ELR (cell line): ENCODE data around the gene APLP2.
"Not testable (repeated sequence)": the region's sequence is repeated elsewhere in the genome, so short reads cannot be mapped to it uniquely, and the experiment has no call there.

Experiments used
- DNase-seq: peaks from one replicate; pipeline ENCODE4 v3.0.0-alpha.2; 2015; ENCODE audit warnings: low read depth

APLP2 gene

DNA sequence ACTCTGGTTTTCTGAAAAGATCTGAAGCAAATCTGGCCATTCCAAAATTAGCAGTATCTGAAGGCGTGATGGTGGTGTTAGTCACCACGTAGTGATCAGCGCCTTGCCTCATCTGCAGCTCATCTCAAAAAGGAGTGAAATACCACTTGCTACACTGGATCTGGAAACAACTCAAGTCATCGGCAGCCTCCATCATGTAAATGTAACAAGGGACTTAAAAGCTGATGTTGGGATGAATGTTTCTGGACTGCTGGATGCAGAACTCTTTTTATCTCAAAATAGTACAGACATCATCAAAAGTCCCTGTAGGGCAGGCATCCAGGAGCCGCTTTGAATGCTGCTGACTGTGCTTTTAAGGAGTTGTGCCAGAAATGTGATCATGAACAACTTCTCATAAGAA lies 14.1 kb upstream of the APLP2 start:
- DNase-seq = peak; percentile 49

DNA sequence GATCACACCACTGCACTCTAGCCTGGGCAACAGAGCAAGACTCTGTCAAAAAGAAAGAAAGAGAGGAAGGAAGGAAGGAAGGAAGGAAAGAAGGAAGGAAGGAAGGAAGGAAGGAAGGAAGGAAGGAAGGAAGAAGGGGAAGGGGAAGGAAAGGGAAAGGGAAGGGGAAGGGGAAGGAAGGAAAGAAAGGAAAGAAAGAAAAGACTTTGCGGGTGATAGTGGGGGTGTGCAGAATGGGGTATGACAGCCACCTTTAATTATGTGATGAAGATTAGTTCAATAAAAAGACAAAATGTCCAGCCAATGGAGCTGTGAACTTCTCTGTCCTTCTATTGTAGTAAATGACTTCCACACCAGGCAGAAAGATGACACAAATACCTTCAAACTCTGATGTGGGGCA lies 8.7 kb upstream of the APLP2 start:
- no peak for DNase-seq

DNA sequence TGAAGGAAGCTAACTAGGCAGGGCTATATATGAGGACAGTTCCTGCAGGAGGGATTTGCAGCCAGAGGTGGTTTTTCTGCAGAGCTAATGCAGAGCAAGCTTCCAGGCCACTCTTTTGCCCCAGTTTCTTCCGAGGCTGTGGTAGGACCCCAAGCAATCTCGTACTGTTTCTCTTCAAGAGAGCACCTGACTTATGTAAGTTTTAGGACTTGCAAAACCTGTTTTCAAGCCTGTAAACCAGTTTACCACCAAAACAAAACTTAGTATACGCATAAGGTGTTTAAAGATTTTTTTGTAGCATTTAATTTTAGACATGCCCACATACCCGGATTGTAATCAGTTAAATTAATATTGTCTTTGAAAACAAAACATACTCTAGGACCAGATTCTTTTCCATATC lies 7.7 kb upstream of the APLP2 start:
- DNase-seq = no peak

DNA sequence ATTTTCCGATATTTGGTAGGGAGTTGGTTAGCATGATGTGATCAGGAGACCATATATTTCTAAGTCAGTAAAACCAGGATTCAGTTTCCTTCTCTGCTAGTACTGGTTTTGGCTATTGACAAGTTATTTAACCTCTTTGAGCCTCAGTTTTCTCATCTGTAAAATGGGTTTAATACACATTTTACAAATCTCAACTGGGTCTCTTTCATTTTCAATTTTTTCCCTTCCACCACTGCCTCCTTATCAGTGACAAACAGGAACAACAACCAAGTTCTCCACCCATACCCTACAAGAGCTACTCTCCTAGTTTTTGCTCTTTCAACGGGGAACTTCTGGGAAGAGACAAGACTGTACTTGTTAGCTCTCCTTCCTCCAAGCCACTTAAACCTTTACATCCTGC lies 6.2 kb upstream of the APLP2 start:
- no peak for DNase-seq

DNA sequence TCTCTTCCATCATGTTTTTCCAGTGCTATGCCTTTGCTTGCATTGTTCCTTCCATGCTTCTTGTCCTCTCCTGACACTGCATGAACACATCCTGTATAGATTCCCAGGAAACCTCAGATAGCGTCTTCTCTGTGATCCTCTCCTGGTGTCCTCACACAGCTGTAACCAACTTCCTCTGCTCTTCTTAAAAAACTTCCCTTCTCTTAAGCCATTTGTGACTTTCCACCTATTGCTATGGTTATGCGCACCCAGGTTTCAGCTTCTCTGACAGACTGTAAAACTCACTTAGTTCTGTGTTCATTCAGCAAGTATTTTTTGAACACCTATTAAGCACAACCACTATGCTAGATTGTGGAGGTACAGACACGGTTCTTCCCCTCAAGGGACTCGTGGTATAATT lies 5.1 kb upstream of the APLP2 start:
- DNase-seq = no peak

DNA sequence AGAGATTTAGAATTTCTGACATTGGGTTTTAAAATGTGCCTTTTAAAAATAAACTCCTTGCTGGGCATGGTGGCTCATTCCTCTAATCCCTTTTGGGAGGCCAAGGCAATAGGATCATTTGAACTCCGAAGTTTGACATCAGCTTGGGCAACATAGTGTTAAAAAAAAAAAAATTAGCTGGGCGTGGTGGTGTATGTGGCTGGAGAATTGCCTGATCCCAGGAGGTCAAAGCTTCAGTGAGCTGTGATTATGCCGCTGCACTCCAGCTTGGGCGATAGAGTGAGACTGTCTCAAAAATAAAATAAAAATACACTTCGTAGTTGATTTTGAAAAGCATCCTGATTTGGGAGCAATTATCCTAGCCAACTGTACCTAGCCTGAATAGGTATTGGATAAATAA lies 3.4 kb upstream of the APLP2 start:
- no peak for DNase-seq

DNA sequence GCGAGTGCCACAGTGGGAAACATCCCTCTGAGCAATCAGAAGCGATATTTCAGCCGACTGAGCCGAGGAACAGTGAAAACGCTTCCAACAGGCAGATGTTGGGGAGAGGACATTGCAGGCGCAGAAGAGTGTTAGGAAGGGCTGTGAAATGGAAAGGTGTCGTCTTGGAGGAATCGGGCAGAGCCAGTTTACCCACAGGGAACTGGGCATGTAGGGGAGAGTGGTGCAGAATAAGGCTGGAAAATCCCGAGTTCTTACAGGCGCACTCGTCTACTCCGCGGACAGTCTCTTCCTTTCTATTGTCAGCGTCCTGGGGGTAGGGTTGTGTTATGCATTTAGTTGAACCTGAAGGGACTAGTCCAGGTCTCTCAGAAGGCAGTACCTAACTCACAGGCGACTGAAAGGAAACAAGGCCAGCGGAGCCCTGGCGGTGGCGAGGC lies 1.1 kb upstream of the APLP2 start:
- DNase-seq = no peak

DNA sequence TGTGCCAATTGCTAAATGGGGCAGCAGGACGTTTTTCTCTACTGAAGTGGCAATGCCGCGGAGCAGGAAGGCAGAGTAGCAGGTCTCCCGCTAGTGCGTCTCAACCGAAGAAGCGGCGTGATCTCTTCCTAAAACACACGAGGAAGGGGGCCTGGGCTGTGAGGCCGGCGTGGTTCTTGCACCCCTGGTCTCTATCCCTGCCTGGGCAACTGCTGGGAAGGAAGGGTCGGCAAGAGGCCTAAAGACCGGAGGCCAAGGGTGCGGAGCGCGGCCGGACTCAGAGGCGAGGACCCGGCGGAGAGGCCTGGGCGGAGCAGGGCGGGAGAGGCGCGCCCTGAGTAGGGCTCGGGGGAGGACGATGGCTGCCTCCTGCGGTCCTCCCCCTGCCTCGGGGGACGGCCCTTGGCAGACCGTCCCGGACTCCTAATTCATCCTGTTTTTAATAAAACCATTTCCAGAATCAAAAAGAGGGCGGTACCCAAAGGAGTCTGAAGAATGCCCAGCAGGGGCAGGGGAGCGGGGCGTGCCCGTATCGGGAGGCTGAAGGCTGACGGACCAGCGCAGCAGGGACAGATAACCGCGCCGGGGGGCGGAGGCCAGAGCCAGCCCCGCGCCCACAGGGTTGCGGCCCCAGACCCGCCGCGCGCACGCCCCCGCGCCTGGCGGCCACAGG lies 572 bp upstream of the APLP2 start:
- peak; percentile 88 for DNase-seq

DNA sequence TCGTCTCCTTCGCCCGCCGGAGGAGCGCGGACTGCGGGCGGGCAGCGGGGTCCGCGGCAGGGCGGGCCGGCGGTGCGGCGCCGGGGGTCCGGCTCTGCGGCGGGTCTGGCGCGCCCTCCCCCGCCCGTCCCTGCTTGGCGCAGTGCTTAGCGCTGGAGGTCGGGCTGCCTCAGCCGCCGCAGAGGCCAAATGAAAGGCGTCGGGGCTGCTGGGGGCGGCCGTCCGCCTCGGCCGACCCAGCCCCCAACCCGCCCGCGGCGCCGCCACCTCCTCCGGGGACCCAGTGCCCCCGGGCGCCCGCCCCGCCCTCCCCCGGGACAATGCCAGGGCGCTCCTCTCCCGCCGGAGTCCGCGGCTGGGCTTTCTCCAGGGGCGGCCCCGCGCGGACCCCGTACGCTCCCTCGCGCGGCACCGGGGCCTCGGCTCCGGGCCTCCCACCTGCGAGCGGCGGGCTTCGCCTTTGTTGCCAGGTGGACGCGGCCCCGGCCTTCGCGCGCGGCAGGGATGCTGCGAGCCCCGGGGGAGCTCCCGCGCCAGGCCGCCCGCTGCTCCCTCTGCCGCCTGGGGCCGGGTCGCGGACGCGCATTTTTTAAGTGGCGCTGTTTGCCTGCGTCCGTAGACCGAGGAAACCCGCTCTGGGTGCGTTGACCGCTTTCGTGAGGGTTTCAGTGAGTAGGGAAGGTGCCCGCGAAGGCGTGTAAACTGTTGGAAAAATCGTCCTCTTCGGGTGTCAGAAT lies 583 bp downstream of the APLP2 start:
- peak; percentile 59 for DNase-seq

DNA sequence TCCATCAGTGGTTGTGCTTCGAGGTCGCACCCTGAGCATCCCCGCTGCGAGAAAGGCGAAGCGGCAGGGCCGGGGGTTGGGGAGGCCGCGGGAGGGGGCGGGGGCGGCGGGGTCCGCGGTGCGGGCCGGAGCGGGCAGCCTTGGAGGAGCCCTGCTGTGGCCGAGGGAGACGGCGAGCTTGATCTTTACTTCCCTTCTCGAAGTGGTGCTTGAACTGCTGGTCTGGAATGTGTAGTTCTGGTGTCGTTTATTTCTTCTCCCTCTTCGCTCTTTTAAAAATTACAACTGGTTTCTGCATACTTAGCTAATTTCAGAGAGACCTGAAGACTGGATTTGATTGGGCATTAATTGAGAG lies 1.1 kb downstream of the APLP2 start:
- peak; percentile 47 for DNase-seq

DNA sequence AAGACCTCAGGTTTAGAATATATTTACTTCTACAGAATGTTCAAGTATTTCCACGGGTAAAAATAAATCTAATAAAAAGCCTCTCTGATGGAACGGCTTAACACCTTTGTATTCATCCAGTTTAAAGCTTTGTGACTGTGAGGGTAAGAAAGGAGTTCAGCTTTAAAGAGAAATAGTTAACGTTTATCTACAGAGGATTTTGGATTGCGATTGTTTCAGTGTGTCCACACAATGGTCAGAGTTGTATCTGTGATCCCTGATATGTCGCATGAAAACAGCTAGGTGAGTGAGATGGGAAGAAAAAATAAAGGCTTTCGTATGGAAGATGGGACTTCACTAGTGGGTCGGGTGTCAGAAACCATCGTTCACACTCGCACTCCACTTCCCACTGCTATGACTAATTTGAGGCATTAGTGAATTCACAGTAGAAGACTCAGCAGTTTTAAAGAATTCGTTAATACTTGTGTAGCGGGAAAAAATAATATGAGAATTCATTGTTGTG lies 1.6 kb downstream of the APLP2 start:
- DNase-seq = peak; percentile 60

DNA sequence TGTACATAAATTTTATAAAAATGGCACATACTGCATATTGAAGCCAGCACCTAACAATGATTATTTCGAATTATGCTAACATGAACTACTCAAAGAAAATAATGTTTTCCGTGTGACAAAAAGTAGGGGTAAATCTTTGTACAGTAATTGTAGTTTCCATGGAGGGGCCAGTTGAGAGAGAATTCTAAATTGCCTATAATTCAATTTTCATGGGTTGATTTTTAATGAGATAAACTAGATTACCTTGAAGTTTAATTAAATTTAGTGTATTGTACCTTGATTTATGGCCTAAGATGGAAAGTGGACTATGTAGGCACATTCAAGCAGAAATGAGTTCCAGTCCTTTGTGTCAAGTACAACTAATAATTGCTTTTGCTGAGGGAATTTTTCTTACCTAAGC lies 5.0 kb downstream of the APLP2 start:
- DNase-seq = no peak

DNA sequence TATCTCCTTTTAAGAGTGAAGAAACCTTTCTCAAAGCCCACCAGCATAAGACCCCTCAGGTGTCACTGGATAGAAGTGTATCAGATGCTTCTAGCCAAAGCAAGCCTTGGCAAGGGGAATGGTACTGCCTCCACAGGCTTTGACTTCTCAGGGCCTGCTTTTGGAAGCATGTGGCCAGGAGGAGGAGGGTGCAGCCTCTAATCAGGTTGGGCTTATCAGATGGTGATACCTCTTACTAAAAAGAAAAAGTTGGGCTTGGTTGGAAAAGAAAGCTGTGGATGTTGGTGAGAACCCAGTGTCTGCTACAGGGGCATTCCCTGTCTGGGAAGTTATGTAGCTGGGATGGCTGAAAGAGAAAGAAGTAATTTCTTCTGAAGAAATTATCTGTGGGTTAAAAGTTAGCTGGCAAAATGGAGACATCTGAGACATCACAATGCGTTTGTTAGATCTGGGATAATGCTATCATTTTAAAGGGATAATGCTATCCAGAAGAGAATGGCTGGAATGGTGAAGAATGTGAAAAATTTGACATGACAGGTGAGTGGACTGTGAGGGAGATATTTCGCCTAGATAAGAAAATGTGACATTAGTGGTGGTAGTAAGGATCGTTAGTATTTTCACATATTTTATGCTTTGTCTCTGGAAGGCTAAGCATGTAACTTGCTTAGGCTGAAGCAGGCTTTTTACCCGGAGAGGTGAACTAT lies 7.2 kb downstream of the APLP2 start:
- DNase-seq = no peak

DNA sequence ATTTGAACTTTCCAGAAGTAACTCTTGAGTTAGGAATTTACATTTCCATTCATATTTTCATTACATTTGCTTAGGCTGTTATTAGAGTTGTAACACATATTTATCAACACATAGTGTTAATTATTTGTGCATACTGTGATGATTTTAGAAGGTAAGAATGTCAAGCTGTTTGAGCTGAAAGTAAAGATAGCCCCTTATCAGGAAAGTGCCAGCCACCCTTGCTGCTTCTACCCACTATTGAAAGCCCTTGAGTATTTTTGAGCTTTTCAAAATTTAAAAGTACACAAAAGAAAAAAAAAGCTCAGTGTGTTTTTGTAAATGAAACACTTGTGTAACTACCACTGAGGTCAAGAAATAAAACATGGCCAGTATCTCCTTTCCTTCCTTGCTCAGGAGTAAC lies 8.0 kb downstream of the APLP2 start:
- no peak for DNase-seq

DNA sequence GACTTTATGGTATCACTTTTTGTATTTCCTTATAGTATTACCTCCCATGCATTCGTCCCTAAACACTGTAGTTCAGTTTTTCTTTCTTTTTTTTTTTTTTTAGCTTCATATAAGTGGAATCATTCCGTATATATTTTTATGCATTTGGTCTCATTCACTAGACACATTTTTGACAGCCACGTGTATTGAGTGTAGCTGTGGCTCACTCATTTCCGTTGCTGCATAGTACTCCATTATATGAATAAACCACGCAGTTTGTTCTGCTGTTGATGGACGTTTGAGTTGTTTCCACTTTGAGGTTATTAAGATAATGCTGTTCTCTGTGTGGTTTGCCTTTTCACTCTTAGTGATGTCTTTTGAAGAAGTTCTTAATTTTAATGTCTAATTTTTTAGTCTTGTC lies 8.4 kb downstream of the APLP2 start:
- DNase-seq = no peak

DNA sequence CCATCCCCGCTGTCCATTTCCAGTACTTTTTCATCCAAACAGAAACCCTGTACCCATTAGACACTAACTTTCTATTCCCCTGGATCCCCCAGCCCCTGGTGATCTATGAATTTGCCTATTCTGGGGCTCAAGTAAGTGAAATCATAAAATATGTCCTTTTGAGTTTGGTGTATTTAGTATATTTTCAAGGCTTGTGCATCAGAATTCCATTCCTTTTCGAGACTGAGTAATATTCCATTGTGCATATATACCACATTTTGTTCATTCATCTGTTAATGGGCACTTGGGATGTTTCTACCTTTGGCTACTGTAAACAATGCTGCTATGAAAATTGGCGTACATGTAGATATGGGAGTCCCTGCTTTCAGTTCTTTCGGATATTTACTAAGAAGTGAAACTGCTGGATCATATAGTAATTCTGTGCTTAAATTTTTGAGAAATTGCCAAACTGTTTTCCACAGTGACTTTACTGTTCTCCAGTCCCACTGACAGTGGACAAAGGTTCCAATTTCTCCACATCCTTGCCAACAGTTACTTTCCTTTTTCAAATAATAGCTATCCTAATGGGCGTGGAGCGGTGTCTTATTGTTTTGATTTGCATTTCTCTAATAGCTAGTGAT lies 16.1 kb downstream of the APLP2 start:
- DNase-seq = no peak

DNA sequence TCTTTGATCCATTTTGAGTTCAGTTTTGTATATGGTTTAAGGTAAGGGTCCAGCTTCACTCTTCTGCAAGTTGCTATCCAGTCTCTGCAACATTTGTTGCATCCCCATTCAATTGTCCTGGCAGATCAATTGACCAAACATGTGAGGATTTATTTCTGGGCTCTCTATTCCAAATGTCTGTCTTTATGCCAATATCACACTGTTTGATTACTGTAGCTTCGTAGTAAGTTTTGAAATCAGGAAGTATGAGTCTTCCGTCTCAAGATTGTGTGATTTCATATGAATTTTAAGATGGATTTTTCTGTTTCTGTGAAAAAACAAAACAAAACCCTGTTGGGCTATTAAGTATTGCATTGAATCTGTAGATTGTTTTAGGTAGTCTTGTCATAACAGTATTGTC lies 17.0 kb downstream of the APLP2 start:
- DNase-seq = no peak

DNA sequence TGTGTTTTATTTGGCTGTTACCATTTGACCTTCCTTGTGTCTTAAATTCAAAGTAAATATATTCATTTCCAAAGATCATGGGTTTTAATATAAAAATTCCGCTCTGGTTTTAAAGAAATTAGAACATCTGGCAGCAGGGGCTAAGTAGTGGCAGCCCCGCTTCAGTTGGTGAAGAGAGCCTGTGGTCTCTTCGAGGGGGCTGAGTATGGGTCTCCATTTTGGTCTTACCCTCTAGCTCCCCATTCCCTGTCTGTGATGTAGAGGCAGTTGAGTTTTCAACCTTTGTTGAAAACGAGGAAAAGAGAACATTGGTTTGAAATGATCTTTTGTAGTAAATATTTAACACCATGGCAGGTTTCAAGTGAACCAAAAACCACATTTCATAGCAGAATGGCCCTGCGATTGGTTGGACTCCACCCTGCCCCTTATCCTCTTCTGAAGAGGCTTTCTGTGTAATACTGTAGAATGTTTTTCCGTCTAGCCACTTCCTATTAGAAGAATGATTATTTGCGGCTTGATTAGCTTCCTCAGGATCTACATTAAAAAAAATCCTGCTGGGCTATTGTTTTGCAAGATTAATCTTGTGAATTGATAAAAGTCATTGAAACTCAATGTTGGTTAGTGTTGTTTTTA lies 17.7 kb downstream of the APLP2 start:
- DNase-seq = no peak

DNA sequence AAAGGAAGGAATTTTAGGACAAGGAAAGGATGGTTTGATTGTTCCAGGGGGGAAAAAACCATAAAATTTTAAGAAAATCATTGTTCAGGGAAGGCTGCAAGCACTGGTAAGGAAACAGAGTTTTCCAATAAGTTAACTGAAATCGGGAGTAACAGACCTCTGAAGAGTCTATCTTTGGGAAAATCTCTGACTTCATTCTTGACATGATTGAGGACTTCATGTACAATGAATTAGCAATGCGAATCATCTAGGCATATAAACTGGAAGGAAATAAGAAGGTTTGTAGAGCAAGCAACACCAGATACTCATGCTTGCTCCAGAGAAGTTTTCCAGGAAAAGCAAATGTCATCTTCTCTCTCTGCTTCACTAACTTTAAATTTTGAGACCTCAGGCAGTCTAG lies 18.5 kb downstream of the APLP2 start:
- DNase-seq = no peak

DNA sequence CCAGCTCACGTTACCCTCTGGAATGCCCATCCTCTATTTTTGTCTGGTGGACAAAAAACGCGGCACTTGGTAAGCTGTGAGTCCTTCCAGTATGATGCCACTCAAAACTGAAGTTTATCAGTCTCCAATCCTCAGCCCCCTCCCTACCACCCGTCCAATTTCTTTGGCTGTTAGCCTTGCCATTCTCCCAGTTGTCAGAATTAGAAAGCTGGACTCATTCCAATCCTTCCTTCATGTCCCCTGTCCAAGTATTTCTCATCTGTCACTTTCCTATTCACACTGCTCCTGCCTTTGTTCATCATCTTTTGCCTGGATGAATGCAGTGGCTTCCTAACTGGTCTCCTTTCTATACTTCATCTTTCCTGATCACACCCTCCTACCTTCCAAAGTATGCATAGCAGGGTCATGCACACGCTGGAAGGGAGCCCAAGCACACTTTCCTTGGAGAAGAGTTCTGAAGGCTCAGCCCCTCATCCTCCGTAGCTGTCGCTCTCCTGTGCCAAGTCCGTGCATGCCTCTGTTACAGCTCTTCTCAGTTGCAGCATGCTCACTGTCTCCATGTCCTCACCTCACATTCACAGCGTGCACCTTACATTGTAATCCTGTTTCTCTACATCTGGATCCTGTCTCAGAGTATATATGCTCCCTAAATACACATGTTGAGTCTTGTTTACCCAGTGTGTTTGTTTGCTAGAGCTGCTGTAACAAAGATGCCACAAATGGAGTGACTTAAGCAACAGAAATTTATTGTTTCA lies 19.4 kb downstream of the APLP2 start:
- no peak for DNase-seq

DNA sequence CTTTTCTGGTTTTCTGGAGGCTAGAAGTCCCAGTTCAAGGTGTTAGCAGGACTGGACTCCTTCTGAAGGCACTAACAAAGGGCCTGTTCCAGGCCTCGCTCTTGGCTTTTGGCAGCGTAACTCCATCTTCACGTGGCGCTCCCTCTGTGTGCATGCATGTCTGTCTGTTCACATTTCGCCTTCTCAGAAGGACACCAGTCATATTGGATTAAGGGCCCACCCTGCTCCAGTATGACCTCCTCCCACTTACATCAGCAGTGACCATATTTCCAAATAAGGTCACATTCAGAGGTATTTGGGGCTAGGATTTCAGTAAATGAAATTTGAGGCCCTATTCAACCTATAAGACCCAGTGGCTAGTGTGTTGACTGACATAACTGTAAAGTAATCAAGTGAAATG lies 20.0 kb downstream of the APLP2 start:
- no peak for DNase-seq

DNA sequence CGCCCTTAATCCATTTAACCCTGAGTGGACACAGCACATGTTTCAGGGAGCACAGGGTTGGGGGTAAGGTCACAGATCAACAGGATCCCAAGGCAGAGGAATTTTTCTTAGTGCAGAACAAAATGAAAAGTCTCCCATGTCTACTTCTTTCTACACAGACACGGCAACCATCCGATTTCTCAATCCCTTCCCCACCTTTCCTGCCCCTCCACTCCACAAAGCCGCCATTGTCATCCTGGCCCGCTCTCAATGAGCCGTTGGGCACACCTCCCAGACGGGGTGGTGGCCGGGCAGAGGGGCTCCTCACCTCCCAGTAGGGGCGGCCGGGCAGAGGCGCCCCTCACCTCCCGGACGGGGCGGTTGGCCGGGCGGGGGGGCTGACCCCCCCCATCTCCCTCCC lies 20.8 kb downstream of the APLP2 start:
- DNase-seq = not testable (repeated sequence)
